Lung microvascular endothelial cell (primary cell): ENCODE results near the gene LTB4R2. TPM values are rescaled to one million over a fixed set of nuclear protein-coding genes. Genes with fewer than 3 reads are reported as not detected.
A peak's percentile ranks its signal among the peaks of the same experiment; 100 is the strongest.

Experiments
- DNase-seq, 2 donors: peaks; one replicate each; pipeline versions ENCODE4 v3.0.0 to v3.0.0-alpha.2; 2010; ENCODE audit warnings: low read depth in 2 of 2
- total RNA-seq: library from RNA; depleted of rRNA; stranded (reverse); fragments of >200 nt; gene quantifications from 2 replicates; pipeline ENCODE4 v1.2.1, GENCODE V29; 2014

LTB4R2 gene
- total RNA-seq, 1 donor from 2014 or later = 2.8 TPM

- no peak for DNase-seq
These were observed 32.2 kb upstream of the LTB4R2 start for GRCh38 chr14:24277606-24278321.

DNA sequence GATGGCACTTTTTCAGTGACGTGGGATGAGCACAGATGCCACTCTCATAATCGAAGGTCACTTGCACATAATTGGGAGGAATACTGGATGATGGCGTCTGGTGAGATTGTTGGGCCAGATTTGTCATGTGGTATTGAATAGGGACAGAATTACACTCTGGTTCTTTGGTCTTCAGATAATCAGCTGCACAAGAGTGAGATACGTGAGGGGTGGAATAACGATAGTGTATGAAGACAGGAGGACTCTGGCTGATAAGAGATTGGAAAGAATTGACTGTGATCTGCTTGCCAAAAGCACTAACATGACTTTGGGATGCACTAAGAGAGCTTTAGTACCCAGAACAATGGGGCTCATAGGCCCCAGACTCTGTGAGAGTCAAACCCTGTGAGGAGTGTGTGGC, 31.5 kb upstream of the LTB4R2 start:
- no peak for DNase-seq

- DNase-seq = peak; percentile 12
These were observed 30.4 kb upstream of the LTB4R2 start for GRCh38 chr14:24279301-24280186.

DNA sequence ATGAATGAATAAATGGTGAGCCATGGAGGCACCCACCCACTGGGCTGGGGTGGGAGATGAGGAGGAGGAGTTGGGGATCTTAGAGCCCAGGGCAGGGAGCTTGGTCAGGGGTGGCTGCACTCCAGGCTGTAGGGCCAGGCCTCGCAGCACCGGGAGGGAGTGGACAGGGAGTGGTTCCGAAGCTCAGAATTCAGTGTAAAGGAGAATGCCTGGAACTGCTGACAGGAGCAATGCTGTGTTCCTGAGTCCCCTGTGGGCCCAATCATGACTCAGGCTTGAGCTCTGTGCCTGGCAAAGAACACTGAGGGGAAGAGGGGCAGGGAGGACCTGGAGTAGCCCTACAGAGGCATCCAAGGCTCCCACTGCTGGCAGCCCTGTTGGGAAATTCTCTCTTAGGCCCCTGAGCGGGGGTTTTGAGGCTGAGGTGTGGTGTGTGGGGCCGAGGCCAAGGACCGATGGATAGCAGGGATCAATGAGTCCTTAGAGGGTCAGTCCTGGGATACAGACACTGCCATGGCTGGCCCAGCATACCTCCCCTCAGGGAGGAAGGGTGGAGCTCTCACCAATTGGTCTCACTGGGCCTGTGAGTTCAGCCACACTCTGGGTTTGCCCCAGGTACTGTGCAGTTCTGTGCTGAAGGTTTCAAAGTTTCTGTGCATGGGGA, 29.0 kb upstream of the LTB4R2 start:
- no peak for DNase-seq

- no peak for DNase-seq
These were observed 28.3 kb upstream of the LTB4R2 start for GRCh38 chr14:24281636-24282035.

- DNase-seq = no peak
These were observed 27.2 kb upstream of the LTB4R2 start for GRCh38 chr14:24282736-24283135.

- DNase-seq = no peak
These were observed 26.0 kb upstream of the LTB4R2 start for GRCh38 chr14:24283796-24284460.

GRCh38 chr14:24284501-24285035, 25.4 kb upstream of the LTB4R2 start:
- no peak for DNase-seq

DNA sequence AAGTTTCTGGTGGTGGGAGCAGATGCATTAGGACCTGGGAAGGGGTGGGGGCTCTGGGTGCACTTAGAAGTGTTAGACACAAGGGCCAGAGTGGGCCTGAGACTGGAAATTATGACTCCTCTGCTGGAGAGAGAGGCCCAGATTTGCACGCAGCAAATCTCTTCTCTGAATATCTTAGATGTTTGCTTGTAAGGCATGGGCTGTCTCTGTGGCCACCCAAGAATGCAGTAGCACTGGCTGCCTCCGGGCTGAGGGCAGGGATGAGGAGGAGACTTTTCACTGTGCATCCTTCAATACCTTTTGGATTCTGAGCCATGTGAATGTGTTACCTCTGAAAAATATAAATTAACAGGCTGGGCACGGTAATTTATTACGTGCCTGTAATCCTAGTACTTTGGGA, 24.6 kb upstream of the LTB4R2 start:
- DNase-seq = no peak

DNA sequence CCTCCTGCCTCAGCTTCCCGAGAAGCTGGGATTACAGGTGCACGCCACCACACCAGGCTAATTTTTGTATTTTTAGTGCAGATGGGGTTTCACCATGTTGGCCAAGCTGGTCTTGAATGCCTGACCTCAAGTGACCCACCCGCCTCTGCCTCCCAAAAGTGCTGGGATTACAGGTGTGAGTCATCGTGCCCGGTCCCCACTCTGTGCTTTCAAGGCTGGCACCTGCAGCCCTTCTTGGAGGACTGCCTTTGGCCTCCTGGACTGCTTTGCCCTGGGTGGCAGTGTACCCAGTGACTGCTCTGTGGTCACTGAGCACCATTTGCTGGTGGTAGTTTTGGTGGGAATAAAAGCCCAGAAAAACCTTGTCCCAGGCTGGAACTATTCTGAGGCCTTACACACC, 22.9 kb upstream of the LTB4R2 start:
- DNase-seq = no peak

DNA sequence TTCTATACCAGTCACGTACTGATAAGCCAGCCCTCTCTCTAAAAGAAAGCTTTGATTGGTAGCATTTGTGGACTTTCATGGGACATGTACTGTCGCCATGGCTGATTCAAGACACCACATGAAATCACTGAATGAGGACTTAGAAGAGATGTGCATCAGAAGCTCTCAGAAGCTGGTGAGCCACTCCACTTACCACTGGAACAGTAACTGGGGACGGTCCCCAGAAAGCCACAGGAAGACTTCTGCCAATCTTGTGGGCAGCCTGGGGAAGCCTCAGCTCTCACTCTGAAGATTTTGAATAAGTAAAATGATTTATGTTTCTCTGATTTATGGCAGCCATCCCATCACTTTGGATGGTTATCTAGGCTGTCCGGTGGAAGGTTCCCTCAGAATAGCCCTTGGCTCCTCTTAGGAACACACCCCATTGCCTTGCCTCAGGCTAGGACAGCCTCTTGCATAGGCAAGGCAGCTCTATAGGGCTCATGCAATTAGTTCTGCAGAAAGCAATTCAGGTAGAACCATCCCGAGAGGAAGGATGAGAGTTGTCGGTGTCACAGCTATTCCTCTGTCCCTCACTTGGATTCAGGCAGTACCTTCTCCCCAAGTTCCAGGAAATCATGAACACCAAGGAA, 20.2 kb upstream of the LTB4R2 start:
- DNase-seq = no peak

DNA sequence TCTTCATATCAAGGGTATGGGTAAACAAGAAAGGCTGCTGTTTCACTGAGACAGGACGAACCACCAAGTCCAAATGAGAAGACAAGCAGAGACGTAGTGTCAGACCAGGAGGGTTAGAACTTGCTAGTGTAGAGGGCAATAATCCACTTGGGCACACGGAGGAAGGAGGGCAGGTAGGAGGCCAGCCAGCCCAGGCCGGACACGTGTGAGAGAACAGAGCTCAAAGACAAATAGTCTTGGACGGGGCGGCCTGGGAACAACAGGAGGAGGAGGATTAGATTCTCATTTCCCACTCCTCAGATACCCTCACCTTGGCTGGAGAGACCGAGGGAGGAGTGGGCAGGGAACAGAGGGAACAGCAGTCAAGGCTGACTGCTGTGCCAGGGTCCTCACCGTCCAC, 19.2 kb upstream of the LTB4R2 start:
- no peak for DNase-seq

DNA sequence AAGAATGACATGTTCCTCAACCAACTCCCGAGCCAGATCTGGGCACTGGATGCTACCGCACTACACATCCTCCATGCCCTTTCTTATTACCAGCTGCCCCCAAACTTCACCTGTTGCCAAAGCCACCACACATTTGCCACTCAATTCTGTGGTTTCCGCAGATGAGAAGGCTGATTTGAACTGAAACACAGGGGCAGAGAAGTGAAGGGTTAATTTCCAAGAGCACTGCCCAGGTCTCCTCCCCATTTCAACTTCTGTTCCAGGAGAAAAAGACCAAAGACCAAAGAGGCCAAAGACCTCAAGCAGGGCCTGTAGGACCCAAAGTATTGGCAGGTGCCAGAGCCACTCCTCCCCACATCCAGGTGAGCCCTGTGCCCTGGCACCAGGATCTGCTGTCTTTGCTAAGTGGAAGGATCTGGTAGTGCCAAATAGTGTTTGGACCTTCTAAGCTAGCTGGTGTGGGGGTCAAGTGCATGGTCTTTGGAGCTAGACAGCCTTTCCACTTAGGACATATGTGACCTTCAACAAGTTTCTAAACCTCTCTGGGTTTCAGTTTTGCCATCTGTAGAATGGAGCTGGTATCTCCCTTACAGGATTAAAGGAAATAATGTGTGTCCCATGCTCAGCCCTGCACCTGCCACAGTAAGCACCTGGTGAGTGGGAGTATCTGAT, 18.4 kb upstream of the LTB4R2 start:
- no peak for DNase-seq

GRCh38 chr14:24292118-24292807, 17.7 kb upstream of the LTB4R2 start:
- no peak for DNase-seq

DNA sequence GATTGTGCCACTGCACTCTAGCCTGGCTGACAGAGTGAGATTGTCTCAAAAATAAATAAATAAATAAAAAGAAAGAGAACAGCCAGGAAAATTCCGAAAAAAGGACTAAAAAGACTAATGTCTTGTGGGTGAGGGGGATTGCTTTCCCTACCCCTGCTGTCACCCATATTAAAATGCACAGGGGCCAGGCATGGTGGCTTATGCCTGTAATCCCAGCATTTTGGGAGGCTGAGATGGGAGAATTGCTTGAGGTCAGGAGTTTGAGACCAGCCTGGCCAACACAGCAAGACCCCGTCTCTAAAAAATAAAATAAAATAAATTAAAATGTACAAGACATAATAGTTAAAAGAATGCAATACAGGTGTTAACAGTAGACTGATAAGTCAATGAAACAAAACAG, 16.4 kb upstream of the LTB4R2 start:
- DNase-seq = no peak

DNA sequence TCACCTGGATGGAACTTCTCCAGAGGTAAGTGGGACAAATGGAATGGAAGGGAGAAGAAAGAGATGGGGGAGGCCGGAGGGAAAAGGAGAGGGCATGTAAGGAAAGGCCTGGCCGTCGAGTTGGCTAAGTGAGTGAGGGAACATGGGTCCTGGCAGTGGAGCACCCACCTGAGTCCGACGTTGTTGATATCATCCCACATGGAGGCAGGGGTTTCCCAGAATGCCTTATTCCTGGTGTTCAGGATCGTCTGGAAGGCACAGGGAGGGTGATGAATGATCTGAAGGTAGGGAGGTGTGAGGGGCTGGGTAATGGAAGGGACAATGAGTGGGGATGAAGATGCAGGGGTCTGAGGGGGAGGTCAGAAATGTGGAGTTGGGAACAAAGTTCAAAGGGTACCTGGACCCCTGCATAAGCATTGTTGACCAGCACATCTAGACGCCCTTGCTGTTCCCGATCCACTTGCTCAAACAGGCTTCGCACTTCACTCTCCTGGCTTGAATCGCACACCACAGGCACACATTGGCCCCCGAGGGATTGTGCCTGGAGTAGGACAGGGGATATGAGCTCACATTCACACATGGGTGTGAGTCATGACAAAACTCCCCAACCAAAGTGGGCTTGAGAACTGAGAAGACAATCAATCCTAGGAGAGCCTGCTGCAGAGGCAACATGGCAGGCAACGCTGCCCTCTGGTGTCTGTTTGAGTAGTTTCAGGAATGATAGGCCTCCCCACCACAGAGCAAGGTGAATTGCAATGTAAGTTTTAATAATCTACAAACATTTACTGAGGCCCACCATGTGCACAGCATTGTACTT, 13.4 kb upstream of the LTB4R2 start:
- DNase-seq = peak; percentile 89 to 97

GRCh38 chr14:24297190-24297964, 12.6 kb upstream of the LTB4R2 start:
- peak; percentile 41 to 62 for DNase-seq

DNA sequence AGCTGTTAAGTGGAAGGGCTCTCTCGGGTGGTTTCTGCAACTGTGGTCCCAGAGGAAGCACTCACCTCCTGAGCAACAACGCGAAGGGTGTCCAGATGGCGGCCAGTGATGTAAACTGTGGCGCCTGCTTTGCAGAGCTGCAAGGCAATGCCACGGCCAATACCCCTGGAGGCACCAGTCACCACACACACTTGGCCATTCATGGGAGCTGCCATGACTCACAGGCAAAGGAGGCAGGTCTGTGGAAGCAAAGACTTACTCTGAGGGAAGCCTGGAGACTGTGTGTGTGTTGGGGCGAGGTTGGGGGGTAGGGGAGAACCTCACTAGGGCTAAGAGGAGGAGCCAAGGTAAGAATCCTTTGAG, 11.1 kb upstream of the LTB4R2 start:
- DNase-seq = peak in 1 of 2 donors; percentile 71
